HUES48 (cell line): ENCODE data around the gene PDC.
"Not testable (repeated sequence)": the region's sequence is repeated elsewhere in the genome, so short reads cannot be mapped to it uniquely, and the experiment has no call there.

Source experiments
- H3K27ac ChIP-seq: one replicate; pipeline ENCODE4 v1.7.0; 2013; ENCODE audit warnings: low read depth, low read length, inconsistent platforms
- H3K27me3 ChIP-seq: 2 replicates; pipeline ENCODE4 v1.6.1; 2013; ENCODE audit warnings: mild to moderate bottlenecking, low read length; ENCODE audit not compliant: control insufficient read depth, insufficient read depth
- H3K36me3 ChIP-seq: 2 replicates; pipeline ENCODE4 v1.6.1; 2013; ENCODE audit warnings: low read length; ENCODE audit not compliant: control insufficient read depth, insufficient read depth
- H3K4me1 ChIP-seq: 2 replicates; pipeline ENCODE4 v1.6.1; 2013; ENCODE audit warnings: mild to moderate bottlenecking, low read length; ENCODE audit not compliant: control insufficient read depth, insufficient read depth
- H3K4me3 ChIP-seq: 2 replicates; pipeline ENCODE4 v1.5.1; 2013; ENCODE audit warnings: mild to moderate bottlenecking, low read depth, low read length
- H3K9ac ChIP-seq: 2 replicates; pipeline ENCODE4 v1.6.1; 2013; ENCODE audit warnings: mild to moderate bottlenecking, low read depth, low read length, moderate library complexity
- H3K9me3 ChIP-seq: 2 replicates; pipeline ENCODE4 v1.6.1; 2013; ENCODE audit warnings: low read length; ENCODE audit not compliant: control insufficient read depth, insufficient read depth

The PDC gene

DNA sequence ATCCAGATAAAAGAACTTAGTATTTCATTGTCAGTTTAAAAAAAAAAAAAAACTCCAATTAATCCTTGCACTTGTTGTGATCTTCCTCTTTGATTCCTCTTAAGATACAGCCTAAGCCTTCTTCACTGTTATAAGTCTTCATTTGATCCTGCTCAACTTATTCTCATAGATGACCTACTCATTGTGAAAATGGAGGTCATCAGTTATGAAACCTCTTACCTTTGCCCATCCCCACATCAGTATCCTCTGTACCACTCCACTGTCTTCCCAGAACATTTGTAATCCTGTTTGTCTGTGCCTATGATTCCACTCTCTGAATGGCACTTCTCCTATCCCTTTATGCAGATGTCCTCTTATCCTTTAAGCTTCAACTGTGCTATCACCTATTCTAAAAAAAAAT lies 57.3 kb downstream of the PDC start:
- no peaks in the 10 kb centered on the region for H3K4me1 ChIP-seq
- no peak overlapping the region for H3K4me3 ChIP-seq
- H3K27ac ChIP-seq, result no peak overlapping the region
- H3K27me3 ChIP-seq, result no peaks in the 10 kb centered on the region
- H3K9ac ChIP-seq, result no peak overlapping the region
- peaks cover 76% of the 10 kb centered on the region for H3K36me3 ChIP-seq
- H3K9me3 ChIP-seq, result no peaks in the 10 kb centered on the region

DNA sequence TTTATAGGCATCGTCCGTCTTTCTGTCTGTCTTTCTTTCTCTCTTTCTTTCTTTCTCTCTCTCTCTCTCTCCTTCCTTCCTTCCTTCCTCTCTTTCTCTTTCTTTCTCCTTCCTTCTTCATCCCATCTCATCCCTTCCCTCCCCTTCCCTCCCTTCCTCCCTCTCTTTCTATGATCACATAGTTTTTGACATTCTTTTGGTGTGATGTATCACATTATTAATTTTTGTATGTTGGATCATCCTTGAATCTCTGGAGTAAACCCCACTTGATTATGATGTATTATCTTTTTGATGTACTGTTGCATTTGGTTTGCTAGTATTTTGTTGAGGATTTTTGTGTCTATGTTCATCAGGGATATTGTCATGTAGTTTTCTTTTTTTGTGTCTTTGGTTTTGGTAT lies 59.5 kb downstream of the PDC start:
- not testable (repeated sequence) for H3K4me1 ChIP-seq, H3K9me3 ChIP-seq, H3K4me3 ChIP-seq

More for the DNA sequence above, 59.5 kb downstream of the PDC start:
- not testable (repeated sequence) for H3K27me3 ChIP-seq, H3K27ac ChIP-seq, H3K9ac ChIP-seq
- peaks cover 77% of the 10 kb centered on the region for H3K36me3 ChIP-seq
